GM19025 (cell line): Measurements from ENCODE around the gene POR.
"Not testable (repeated sequence)": the region's sequence is repeated elsewhere in the genome, so short reads cannot be mapped to it uniquely, and the experiment has no call there.

Experiments
- ATAC-seq: cut with Tn5 transposase; IDR thresholded peaks from one replicate; pipeline ENCODE4 v1.9.1; 2021; ENCODE audit warnings: mild to moderate bottlenecking, low read depth, moderate library complexity; ENCODE audit not compliant: unreplicated experiment

Gene POR

GRCh38 chr7:75987805-75988567 is 73.0 kb downstream of the POR start:
- no peak for ATAC-seq

GRCh38 chr7:75988568-75989499 is 73.9 kb downstream of the POR start:
- no peak for ATAC-seq

- no peak for ATAC-seq
These were observed 74.8 kb downstream of the POR start for GRCh38 chr7:75989500-75990388.

GRCh38 chr7:75991531-75992082 is 76.7 kb downstream of the POR start:
- ATAC-seq = no peak

GRCh38 chr7:75992083-75992755 is 77.3 kb downstream of the POR start:
- ATAC-seq = no peak

GRCh38 chr7:75993689-75994387 is 78.9 kb downstream of the POR start:
- ATAC-seq = no peak

GRCh38 chr7:75994388-75995051 is 79.6 kb downstream of the POR start, which contains the start of gene TMEM120A:
TMEM120A (minus strand) TSS chr7:75994595; CDS start chr7:75994570, 25 bp downstream.
- peak; percentile 99 for ATAC-seq

- ATAC-seq = no peak
These were observed 80.1 kb downstream of the POR start for GRCh38 chr7:75995052-75995471.

GRCh38 chr7:75995996-75996395 is 81.0 kb downstream of the POR start:
- ATAC-seq = no peak

GRCh38 chr7:75996476-75996875 is 81.5 kb downstream of the POR start:
- ATAC-seq = no peak

GRCh38 chr7:75998038-75998437 is 83.1 kb downstream of the POR start:
- ATAC-seq = no peak

- no peak for ATAC-seq
These were observed 85.6 kb downstream of the POR start for GRCh38 chr7:76000566-76000965.

GRCh38 chr7:76002139-76002538 is 87.2 kb downstream of the POR start:
- ATAC-seq = no peak

- no peak for ATAC-seq
These were observed 87.9 kb downstream of the POR start for GRCh38 chr7:76002822-76003221.

- no peak for ATAC-seq
These were observed 88.4 kb downstream of the POR start for GRCh38 chr7:76003351-76003750.

GRCh38 chr7:76005004-76005403 is 90.0 kb downstream of the POR start:
- not testable (repeated sequence) for ATAC-seq

- ATAC-seq = no peak
These were observed 93.3 kb downstream of the POR start for GRCh38 chr7:76008156-76008687.
